ENCODE data around the gene HBQ1.

DNA sequence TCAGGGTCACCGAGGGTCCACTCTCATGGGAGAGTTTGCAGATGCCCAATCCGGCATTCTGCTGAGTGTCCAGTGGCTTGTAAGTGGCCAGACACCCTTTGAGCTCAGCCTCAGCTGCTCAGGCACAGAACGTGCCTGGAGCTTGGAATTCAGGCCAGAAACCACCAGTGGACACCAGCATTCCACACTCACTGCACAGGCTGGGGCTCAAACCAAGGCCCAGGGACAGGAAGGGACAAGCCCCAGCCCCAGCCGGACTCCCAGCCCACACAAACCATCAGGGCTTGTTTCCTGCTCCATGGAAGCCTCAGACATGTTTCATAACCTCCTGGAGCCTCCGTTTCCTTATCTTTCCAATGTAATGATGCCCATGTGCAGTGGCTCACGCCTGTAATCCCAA is 36.8 kb upstream of the HBQ1 start:
- TF ChIP-seq EZH2 (IDR thresholded peaks at IDR 0.05; ENCODE audit: borderline replicate concordance, low read depth, low read length, severe bottlenecking) (no peak), CTCF (IDR thresholded peaks at IDR 0.05; ENCODE audit: borderline replicate concordance, extremely low read depth, low read length, poor library complexity, severe bottlenecking) (no peak)
